ENCODE data around the gene MAP2K7.
"Not testable (repeated sequence)": the region's sequence is repeated elsewhere in the genome, so short reads cannot be mapped to it uniquely, and the experiment has no call there.

The MAP2K7 gene

GRCh38 chr19:7903244-7904073 lies at the start of gene MAP2K7:
Gene MAP2K7 (plus strand): TSS chr19:7903877. CDS start chr19:7903945, 68 bp downstream.
- in situ Hi-C loops (cut with HindIII; ENCODE audit: low sequenced_read_pairs) = no loop called here

- in situ Hi-C loops (cut with HindIII; ENCODE audit: low sequenced_read_pairs) = no loop called here
These were observed 48.1 kb upstream of the MAP2K7 start for GRCh38 chr19:7855426-7856108.

GRCh38 chr19:7856109-7856591 lies 47.5 kb upstream of the MAP2K7 start:
- in situ Hi-C loops (cut with HindIII; ENCODE audit: low sequenced_read_pairs) = no loop called here

- in situ Hi-C loops (cut with HindIII; ENCODE audit: low sequenced_read_pairs) = no loop called here
These were observed 46.7 kb upstream of the MAP2K7 start for GRCh38 chr19:7856679-7857663.

- in situ Hi-C loops (cut with HindIII; ENCODE audit: low sequenced_read_pairs) = no loop called here
These were observed 46.0 kb upstream of the MAP2K7 start for GRCh38 chr19:7857727-7858108.

- in situ Hi-C loops (cut with HindIII; ENCODE audit: low sequenced_read_pairs) = no loop called here
These were observed 45.4 kb upstream of the MAP2K7 start for GRCh38 chr19:7858109-7858770.

GRCh38 chr19:7859087-7859486 lies 44.6 kb upstream of the MAP2K7 start:
- in situ Hi-C loops (cut with HindIII; ENCODE audit: low sequenced_read_pairs) = not testable (repeated sequence)

- in situ Hi-C loops (cut with HindIII; ENCODE audit: low sequenced_read_pairs) = no loop called here
These were observed 43.6 kb upstream of the MAP2K7 start for GRCh38 chr19:7859831-7860713.

GRCh38 chr19:7860714-7861618 lies 42.7 kb upstream of the MAP2K7 start:
- in situ Hi-C loops (cut with HindIII; ENCODE audit: low sequenced_read_pairs) = no loop called here

- in situ Hi-C loops (cut with HindIII; ENCODE audit: low sequenced_read_pairs) = no loop called here
These were observed 41.9 kb upstream of the MAP2K7 start for GRCh38 chr19:7861619-7862412.

- in situ Hi-C loops (cut with HindIII; ENCODE audit: low sequenced_read_pairs) = no loop called here
These were observed 41.2 kb upstream of the MAP2K7 start for GRCh38 chr19:7862413-7862951.

- in situ Hi-C loops (cut with HindIII; ENCODE audit: low sequenced_read_pairs) = no loop called here
These were observed 40.3 kb upstream of the MAP2K7 start for GRCh38 chr19:7863157-7863970.

GRCh38 chr19:7863971-7864689 lies 39.5 kb upstream of the MAP2K7 start:
- in situ Hi-C loops (cut with HindIII; ENCODE audit: low sequenced_read_pairs) = no loop called here

- in situ Hi-C loops (cut with HindIII; ENCODE audit: low sequenced_read_pairs) = no loop called here
These were observed 39.0 kb upstream of the MAP2K7 start for GRCh38 chr19:7864690-7865074.

- in situ Hi-C loops (cut with HindIII; ENCODE audit: low sequenced_read_pairs) = no loop called here
These were observed 38.3 kb upstream of the MAP2K7 start for GRCh38 chr19:7865262-7865911.
